Left cardiac atrium (tissue), 4 donors: Measurements from ENCODE around the gene SELENOO. TPM values are rescaled to one million over a fixed set of nuclear protein-coding genes. Genes with fewer than 3 reads are reported as not detected.
A peak's percentile ranks its signal among the peaks of the same experiment; 100 is the strongest.

Source experiments
- ATAC-seq, 2 donors: fragments of 200-7000 bp; cut with Tn5 transposase; one replicate each; pipeline ENCODE4 v1.9.1; 2020; ENCODE audit warnings: mild to moderate bottlenecking in 2 of 2, moderate library complexity in 2 of 2
- DNase-seq: peaks from one replicate; pipeline ENCODE4 v3.0.0-alpha.2; 2020
- intact Hi-C, 2 donors: fragments of 100-400 bp; cut with DNase I; formaldehyde crosslinking; loops; one replicate each; pipeline versions ENCODE4 v1.14.1 to v1.15.1; 2022 to 2023
- total RNA-seq, 2 donors: library from RNA; stranded (reverse); fragmentation: NEBNext Ultra II Directional; extraction: Animal tissue kit (Norgen Biotek cat#: 25700); gene quantifications; one replicate each; pipeline ENCODE4 v1.2.1, GENCODE V29; 2021
- donor health status: DM: no; HTN: yes; CAD: no.
- donor health status: DM: no; HTN: yes; CAD: no; lungs with severe emphysema.
- donor health status: DM: yes; HTN: yes; CAD: no.
- donor health status: Dilated cardiomyopathy.

Gene SELENOO
- total RNA-seq, 2 donors from 2014 or later, result 11.7 to 15.0 TPM

- DNase-seq (no peak), ATAC-seq (no peak)
- intact Hi-C loops, result no loop called here
Measured at GRCh38 chr22:50182176-50183081, 18.4 kb upstream of the SELENOO start.

DNA sequence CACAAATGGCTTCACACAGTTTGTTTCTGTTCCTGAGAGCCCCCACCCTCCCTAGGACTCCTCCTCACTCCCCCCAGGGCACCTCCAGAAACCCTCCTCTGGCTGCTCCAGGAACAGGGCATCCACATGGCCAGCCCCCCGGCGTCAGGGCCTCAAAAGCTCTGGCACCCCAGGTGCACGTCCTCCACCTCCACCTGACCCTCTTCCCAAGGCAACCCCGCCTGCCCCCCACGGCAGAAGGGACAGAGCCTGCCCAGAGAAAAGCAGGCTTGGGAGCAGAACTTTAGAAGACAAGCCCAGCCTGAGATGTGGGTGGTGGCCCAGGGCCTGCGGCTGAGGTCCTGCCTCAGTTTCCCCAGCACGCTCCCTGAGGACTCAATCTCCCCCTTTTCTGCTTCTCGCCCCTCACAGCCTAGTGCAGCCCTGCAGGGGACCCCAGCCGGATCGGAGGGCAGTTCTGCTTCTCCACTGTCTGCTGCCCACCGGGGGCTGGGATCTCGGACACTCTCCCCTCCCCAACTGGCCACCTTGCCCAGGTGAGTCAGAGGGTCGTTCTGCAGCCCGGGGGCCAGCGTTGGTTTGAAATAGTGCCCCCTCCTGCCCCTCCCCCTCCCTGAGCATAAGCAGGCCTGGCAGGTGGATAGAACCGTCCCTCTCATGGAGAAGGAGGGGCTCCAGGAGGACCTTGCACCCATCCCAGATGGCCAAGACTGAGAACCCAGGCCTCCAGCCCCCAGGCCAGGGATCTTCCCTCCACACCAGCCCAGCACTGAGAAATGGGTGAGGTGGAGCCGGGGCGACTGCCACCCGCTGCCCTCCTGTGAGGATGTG lies 17.5 kb upstream of the SELENOO start:
- no peak for ATAC-seq
- DNase-seq, result no peak

GRCh38 chr22:50184004-50184901 lies 16.6 kb upstream of the SELENOO start:
- DNase-seq, result peak; percentile 88
- peak; percentile 40 to 44 for ATAC-seq
- intact Hi-C loops, result no loop called here

More for the DNA sequence above, 17.5 kb upstream of the SELENOO start:
- intact Hi-C loops, result no loop called here

DNA sequence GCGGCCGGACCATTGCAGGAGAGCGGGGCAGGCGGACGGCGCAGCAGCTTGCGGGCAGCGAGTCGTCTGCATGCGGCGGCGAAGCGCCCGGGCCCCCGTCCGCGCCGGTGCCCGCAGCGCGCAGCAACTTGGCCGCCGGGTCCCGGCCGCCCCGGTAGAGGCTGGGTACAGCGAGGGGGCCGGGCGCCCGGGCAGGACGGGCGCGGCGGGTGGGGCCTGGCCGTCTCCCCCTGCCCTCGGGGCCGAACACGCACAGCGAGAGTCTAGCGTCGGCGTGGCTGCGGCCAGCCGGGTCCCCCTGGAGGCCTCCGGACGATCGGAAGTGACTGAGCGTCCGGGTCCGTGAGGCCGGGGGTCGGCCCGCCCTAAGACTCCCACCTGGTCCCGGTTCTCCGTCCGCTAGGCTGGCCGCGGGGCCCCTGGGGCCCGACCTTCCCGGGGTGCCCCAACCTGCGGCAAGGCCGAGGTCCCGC lies 15.9 kb upstream of the SELENOO start:
- peak; percentile 41 for DNase-seq
- intact Hi-C loops, result no loop called here

GRCh38 chr22:50185375-50186087 lies 15.3 kb upstream of the SELENOO start, which contains the start of gene TRABD:
Gene TRABD (plus strand): TSS chr22:50185913. CDS start chr22:50193061, 7,148 bp downstream.
- intact Hi-C loops, result no loop called here
- peak; percentile 79 to 81 for ATAC-seq
- DNase-seq, result peak; percentile 91

More for the DNA sequence above, 15.9 kb upstream of the SELENOO start:
- ATAC-seq, result peak; percentile 1 to 2

- intact Hi-C loops, result no loop called here
- DNase-seq, result peak; percentile 38
- no peak for ATAC-seq
Measured at GRCh38 chr22:50186181-50186714, 14.6 kb upstream of the SELENOO start.

DNA sequence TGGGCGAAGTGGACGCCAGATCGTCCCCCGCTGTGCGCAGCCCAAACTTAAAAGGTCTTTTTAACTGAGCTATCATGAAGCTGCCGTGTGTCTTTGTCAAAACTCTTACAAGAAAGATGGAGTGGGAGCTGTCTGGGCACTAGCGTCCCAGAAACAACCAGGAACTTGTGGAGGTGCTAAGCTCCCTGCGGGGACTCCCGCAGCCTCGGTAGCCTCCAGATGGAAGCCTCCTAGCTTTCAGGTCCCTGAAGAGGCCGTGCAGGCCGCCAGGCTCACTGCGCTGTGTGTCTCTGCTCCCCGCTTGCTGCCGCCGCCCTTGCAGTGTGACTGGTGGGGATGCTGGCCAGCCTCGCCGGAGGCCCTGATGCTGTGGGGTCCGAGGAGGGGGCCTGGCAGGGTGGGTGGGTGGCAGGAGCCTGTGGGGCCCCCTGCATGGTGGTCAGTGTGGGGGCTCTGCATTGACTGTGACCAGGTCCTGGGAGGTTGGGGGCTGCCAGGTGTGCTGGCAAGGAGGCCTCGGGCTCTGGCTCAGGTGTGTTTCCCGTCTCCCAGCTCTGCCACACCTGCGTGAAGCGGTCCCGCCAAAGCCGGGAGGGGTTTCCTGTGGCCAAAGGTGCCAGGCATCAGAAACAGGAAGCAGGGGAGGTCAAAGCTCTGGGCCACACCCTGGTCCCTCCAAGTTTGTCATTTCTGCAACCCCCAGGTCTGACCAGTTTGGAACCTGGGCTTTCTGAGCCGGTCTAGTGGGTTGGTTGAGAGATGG lies 13.9 kb upstream of the SELENOO start:
- ATAC-seq, result no peak
- intact Hi-C loops, result no loop called here
- peak; percentile 29 for DNase-seq

DNA sequence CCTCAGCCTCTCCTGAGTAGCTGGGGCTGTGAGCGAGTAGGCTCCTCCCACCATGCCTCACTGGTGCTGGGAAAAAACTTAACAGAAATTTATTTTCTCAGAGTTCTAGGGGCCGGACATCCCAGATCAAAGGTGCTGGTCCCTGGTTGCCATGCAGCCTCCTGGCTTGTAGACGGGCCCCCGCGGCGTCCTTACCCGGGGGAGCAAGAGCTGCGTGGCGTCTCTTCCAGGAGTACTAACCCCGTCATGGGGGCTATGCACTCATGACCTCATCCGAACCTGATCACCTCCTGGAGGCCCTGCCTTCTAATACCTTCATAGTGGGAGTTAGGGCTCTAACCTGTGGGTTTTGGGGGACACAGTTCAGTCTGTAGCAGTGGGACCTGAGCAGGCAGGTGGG lies 12.5 kb upstream of the SELENOO start:
- DNase-seq (no peak), ATAC-seq (no peak)
- intact Hi-C loops, result no loop called here

GRCh38 chr22:50189184-50189848 lies 11.5 kb upstream of the SELENOO start:
- intact Hi-C loops, result no loop called here
- no peak for ATAC-seq
- DNase-seq, result peak; percentile 56

DNA sequence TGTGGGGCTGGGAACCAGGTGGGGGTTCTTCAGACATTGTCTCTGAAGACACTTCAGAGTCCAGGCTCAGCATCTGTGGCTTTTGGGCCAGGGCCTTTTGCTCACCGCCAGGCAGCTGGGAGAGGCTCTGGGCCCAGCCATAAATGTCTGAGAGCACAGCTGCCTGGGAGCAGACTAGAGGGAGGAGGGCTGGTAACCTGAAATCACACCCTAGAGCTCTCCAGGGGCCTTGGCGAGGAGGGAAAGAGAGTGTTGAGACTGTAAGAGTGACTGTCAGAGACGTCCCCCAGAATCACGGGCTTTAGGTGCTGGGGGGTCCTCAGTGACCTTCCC lies 11.0 kb upstream of the SELENOO start:
- intact Hi-C loops, result no loop called here
- no peak for DNase-seq
- peak; percentile 1 to 11 for ATAC-seq

DNA sequence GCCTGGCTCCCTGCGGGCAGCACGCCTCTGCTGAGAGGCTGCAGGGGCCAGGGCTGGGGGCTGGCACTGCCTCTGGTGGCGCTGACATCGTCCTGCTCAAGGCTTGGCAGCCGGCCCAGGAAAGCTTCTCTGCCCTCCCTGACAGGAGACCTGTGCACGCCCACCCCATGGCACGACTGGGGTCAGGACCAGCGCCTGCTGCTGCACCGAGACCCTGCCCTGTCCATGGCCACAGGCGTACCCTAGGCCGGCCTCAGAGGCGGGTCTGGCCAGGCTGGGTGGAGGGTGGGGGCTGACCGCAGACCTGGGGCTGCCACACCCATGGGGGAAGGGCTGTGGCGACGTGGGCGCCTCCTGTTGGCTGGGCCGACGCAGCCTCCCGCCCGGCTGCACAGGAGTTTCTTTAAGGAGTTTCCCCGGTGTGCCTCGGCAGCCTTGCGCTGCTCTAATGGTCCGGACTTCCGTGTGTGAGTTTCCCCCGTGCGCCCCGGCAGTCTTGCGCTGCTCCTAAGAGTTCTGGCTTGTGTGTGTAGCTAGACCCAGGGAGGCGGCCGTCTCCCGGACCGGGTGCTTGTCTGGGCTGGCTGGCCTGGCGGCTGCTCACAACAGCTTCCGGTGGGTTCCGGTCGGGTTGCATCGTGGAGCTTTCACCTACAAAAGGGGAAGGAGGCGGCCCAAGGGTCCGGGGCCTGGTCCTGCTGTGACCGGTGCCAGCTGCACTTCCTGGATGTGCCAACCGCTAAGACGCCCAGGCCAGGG lies 10.4 kb upstream of the SELENOO start:
- intact Hi-C loops, result no loop called here
- DNase-seq (peak; percentile 88), ATAC-seq (peak; percentile 61 to 73)

GRCh38 chr22:50190941-50191741 lies 9.7 kb upstream of the SELENOO start:
- intact Hi-C loops, result no loop called here
- DNase-seq, result peak; percentile 56
- peak; percentile 1 to 20 for ATAC-seq

GRCh38 chr22:50192436-50193204 lies 8.2 kb upstream of the SELENOO start:
- intact Hi-C loops, result no loop called here
- DNase-seq (no peak), ATAC-seq (no peak)

- intact Hi-C loops, result no loop called here
- ATAC-seq (no peak), DNase-seq (no peak)
Measured at GRCh38 chr22:50193621-50194020, 7.2 kb upstream of the SELENOO start.
